OCI-LY7 (cell line): Measurements from ENCODE around the gene TMEM154. TPM values are rescaled to one million over a fixed set of nuclear protein-coding genes. Genes with fewer than 3 reads are reported as not detected.
A peak's percentile ranks its signal among the peaks of the same experiment; 100 is the strongest.
"Not testable (repeated sequence)": the region's sequence is repeated elsewhere in the genome, so short reads cannot be mapped to it uniquely, and the experiment has no call there.

Experiments
- BruUV-seq: library from RNA; stranded (reverse); fragments of 400-500 nt; replicated peaks from 2 replicates; lab custom pipeline; 2021; lab: Mats Ljungman, UMichigan
- CTCF ChIA-PET: fragments of 300-600 bp; sonication (Branson Sonifier 250); formaldehyde crosslinking; loops from one replicate; lab custom pipeline; 2022; ENCODE audit warnings: antibody characterized with exemption; ENCODE audit not compliant: unreplicated experiment; lab: Charles Lee
- POLR2A ChIA-PET: fragments of 300-600 bp; sonication (Branson Sonifier 250); formaldehyde crosslinking; loops from one replicate; lab custom pipeline; 2022; ENCODE audit warnings: antibody characterized with exemption; lab: Charles Lee
- DNase-seq: peaks from one replicate; pipeline ENCODE4 v3.0.0-alpha.2; 2015; ENCODE audit warnings: low spot score
- H2AFZ ChIP-seq: fragments of 200-600 bp; sonication (generic), shearing (Covaris generic); 2 replicates; pipeline ENCODE4 v1.6.1; 2014; ENCODE audit warnings: mild to moderate bottlenecking, antibody characterized with exemption, low read length, moderate library complexity
- H3K27ac ChIP-seq: fragments of 200-600 bp; sonication (generic); 2 replicates; pipeline ENCODE4 v1.5.1; 2014; ENCODE audit warnings: mixed run types, low read depth, mild to moderate bottlenecking, moderate library complexity, low read length, inconsistent platforms; ENCODE audit not compliant: poor library complexity, severe bottlenecking
- H3K36me3 ChIP-seq: fragments of 200-600 bp; sonication (generic); 2 replicates; pipeline ENCODE4 v1.6.1; 2014; ENCODE audit warnings: mild to moderate bottlenecking, antibody characterized with exemption, low read length, moderate library complexity, mixed read lengths; ENCODE audit not compliant: insufficient read depth
- H3K4me1 ChIP-seq: fragments of 200-600 bp; sonication (generic); 2 replicates; pipeline ENCODE4 v1.5.1; 2014; ENCODE audit warnings: mild to moderate bottlenecking, low read length; ENCODE audit not compliant: insufficient read depth, poor library complexity, severe bottlenecking
- H3K4me2 ChIP-seq: fragments of 200-600 bp; sonication (generic); 2 replicates; pipeline ENCODE4 v1.6.1; 2014; ENCODE audit warnings: mild to moderate bottlenecking, low read length
- H3K4me3 ChIP-seq: fragments of 200-600 bp; sonication (generic); 2 replicates; pipeline ENCODE4 v1.5.1; 2014; ENCODE audit warnings: mild to moderate bottlenecking, low read depth, low read length; ENCODE audit not compliant: poor library complexity, severe bottlenecking
- H3K79me2 ChIP-seq: fragments of 200-600 bp; sonication (generic); 2 replicates; pipeline ENCODE4 v1.6.1; 2016; ENCODE audit warnings: low read depth, mild to moderate bottlenecking, low read length, moderate library complexity, mixed read lengths; ENCODE audit not compliant: insufficient read depth
- H3K9me2 ChIP-seq: fragments of 200-600 bp; sonication (generic); 2 replicates; pipeline ENCODE4 v1.6.1; 2016; ENCODE audit warnings: mild to moderate bottlenecking, low read length, mixed read lengths; ENCODE audit not compliant: insufficient read depth
- H3K9me3 ChIP-seq: fragments of 200-600 bp; sonication (generic); 2 replicates; pipeline ENCODE4 v1.6.1; 2014; ENCODE audit warnings: mild to moderate bottlenecking, mixed run types, low read length, mixed read lengths
- H4K20me1 ChIP-seq: fragments of 200-600 bp; sonication (generic); 2 replicates; pipeline ENCODE4 v1.6.1; 2014; ENCODE audit warnings: mild to moderate bottlenecking, antibody characterized with exemption, low read length, moderate library complexity, mixed read lengths; ENCODE audit not compliant: insufficient read depth
- EZH2phosphoT487 ChIP-seq: fragments of 200-600 bp; sonication (generic); IDR thresholded peaks from 2 replicates; pipeline ENCODE4 v1.6.1; 2018; ENCODE audit warnings: low read depth, borderline replicate concordance, mild to moderate bottlenecking, mixed run types, antibody characterized with exemption, low read length, moderate library complexity, mixed read lengths
- intact Hi-C: fragments of 100-400 bp; cut with micrococcal nuclease; formaldehyde crosslinking; loops from one replicate; pipeline ENCODE4 v1.10.0; 2022; ENCODE audit not compliant: unreplicated experiment
- total RNA-seq, 2 experiments: library from RNA; depleted of rRNA in 1 of 2; stranded (reverse); fragments of >200 nt in 1 of 2; shearing (Covaris generic) in 1 of 2; gene quantifications; 2 replicates each; pipeline ENCODE4 v1.2.3, GENCODE V29; 2014 to 2022
- TF ChIP-seq, protein P1 (sequence below): fragments of 200-600 bp; sonication (generic); conservative IDR thresholded peaks from 2 replicates; pipeline ENCODE4 v1.5.1; 2014; ENCODE audit warnings: mild to moderate bottlenecking, antibody characterized with exemption, low read length, moderate library complexity, mixed read lengths

TMEM154 gene
- total RNA-seq, 2 experiments from 2014 or later = 17.6 to 59.6 TPM

DNA sequence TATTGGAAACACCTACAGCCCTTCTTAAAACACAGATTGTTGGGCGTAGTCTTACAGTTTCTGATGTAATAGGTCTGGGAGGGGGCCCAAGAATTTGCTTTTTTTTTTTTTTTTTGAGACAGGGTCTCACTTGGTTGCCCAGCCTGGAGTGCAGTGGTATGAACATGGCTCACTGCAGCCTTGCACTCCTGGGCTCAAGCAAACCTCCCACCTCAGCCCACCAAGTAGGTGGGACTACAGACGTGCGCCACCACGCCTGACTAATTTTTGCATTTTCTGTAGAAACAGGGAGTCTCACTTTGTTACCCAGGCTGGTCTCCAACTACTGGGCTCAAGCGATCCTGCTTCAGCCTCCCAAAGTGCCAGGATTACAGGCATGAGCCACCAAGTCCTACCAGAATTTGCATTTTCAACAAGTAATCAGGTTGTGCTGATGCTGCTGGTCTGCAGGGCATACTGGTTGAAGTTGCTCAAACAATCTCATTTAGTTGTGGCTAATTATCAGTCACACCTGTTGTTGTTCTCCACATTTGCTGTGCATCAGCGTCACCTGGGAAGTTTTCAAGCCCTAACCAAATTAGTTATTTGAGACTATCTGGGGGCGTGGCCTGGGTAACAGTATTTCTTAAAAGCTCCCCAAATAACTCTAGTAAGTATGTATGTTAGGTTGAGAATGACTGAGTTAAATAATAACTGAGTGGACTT, 14.0 kb downstream of the TMEM154 start:
- H3K9me3 ChIP-seq = no peaks in the 10 kb centered on the region
- ChIA-PET CTCF (interaction anchor here (0.8 to 1.3 kb wide), 2 partner anchors 16 to 20 kb away, joined by 3 to 4 read pairs; no protein-coding TSS in a partner anchor), POLR2A (interaction anchor here (0.6 to 6.7 kb wide), 14 partner anchors 9 to 773 kb away, joined by 3 to 183 read pairs (median 4); partner anchors contain the start of genes FBXW7 and TMEM154)
- peak overlapping the region; percentile 97 for H3K4me2 ChIP-seq
- no peaks in the 10 kb centered on the region for H3K36me3 ChIP-seq
- BruUV-seq = no TSS peak
- H3K4me3 ChIP-seq = peak overlapping the region; percentile 78
- TF ChIP-seq EZH2phosphoT487 = no peak
- TF ChIP-seq, protein P1, sequence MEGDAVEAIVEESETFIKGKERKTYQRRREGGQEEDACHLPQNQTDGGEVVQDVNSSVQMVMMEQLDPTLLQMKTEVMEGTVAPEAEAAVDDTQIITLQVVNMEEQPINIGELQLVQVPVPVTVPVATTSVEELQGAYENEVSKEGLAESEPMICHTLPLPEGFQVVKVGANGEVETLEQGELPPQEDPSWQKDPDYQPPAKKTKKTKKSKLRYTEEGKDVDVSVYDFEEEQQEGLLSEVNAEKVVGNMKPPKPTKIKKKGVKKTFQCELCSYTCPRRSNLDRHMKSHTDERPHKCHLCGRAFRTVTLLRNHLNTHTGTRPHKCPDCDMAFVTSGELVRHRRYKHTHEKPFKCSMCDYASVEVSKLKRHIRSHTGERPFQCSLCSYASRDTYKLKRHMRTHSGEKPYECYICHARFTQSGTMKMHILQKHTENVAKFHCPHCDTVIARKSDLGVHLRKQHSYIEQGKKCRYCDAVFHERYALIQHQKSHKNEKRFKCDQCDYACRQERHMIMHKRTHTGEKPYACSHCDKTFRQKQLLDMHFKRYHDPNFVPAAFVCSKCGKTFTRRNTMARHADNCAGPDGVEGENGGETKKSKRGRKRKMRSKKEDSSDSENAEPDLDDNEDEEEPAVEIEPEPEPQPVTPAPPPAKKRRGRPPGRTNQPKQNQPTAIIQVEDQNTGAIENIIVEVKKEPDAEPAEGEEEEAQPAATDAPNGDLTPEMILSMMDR = no peak; the same call in 1 of the 2 replicates
- intact Hi-C loops = loop anchor here (1.0 to 5.0 kb wide), 2 partner anchors 114 to 204 kb away; no protein-coding TSS in a partner anchor
- H3K4me1 ChIP-seq = peaks cover 86% of the 10 kb centered on the region
- no peaks in the 10 kb centered on the region for H4K20me1 ChIP-seq
- H3K79me2 ChIP-seq = peaks cover 75% of the 10 kb centered on the region
- peak overlapping the region; percentile 98 for H3K27ac ChIP-seq
- DNase-seq = peak; percentile 93
- H2AFZ ChIP-seq = peak overlapping the region; percentile 4; the same call in 1 of the 2 replicates
- no peaks in the 10 kb centered on the region for H3K9me2 ChIP-seq

DNA sequence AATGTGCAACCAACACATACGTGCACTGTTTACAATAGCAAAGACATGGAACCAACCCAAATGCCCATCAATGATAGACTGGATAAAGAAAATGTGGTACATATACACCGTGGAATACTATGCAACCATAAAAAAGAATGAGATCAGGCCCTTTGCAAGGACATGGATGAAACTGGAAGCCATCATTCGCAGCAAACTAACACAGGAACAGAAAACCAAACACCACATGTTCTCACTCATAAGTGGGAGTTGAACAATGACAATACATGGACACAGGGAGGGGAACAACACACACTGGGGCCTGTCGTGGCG, 15.8 kb downstream of the TMEM154 start:
- H3K36me3 ChIP-seq, DNase-seq, BruUV-seq, CTCF ChIA-PET, H4K20me1 ChIP-seq, H2AFZ ChIP-seq, H3K9me2 ChIP-seq, H3K9me3 ChIP-seq: not testable (repeated sequence)
- Histone ChIP-seq H3K4me3 (peak overlapping the region; percentile 78), H3K4me1 (peaks cover 86% of the 10 kb centered on the region), H3K4me2 (peak overlapping the region; percentile 97), H3K27ac (peak overlapping the region; percentile 98), H3K79me2 (peaks cover 73% of the 10 kb centered on the region)
- intact Hi-C loops = loop anchor here (5.0 kb wide), 1 partner anchor 773 kb away; no protein-coding TSS in a partner anchor
- POLR2A ChIA-PET = interaction anchor here (0.6 to 6.7 kb wide), 14 partner anchors 9 to 685 kb away, joined by 3 to 183 read pairs (median 6); partner anchors contain the start of genes FBXW7 and TMEM154

DNA sequence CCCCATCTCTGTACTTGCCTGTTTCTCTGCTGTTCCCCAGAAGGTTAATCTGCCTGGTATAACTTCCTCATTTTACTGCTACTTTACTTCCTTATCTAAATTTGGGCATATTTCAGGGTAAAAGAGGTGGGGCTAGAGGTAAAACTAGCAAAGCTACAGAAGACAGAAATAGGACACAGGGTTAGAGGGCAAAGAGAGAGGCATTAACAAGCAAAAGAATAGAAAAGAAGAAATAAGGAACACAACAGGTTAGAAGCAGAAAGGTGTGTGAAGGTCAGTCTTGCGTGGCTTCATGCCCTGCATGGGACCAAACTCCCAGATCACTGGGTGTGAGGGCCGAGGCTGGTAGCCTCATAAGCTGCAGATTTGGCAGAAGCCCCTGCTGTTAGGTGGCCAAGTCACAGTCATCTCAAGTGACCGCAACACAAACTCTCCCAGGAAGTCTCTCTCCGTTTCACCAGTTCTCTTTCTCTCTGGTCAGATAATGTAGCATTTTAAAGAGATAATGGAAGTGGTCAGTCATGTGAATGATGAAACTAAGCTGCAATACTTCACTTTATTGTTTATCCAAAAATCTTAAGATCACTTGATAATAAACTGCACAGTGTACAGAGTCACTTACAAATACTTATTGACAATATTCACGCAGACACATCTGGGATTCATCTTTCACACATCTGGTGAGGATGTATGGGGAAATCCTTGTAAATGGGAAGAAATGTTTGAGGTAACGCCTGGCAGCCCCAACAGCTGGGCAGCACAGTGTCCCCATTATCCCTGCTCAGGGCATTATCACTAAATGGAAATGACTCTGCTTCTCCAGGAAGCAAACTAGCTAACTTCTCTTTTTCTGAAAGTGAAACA, 16.4 kb downstream of the TMEM154 start:
- DNase-seq = peak; percentile 90
- intact Hi-C loops = loop anchor here (1.0 to 5.0 kb wide), 3 partner anchors 18 to 774 kb away; partner anchors contain the start of gene FBXW7
- CTCF ChIA-PET = interaction anchor here (0.7 kb wide), 1 partner anchor 120 kb away, joined by 3 read pairs; no protein-coding TSS in a partner anchor
- TF ChIP-seq, protein P1 = no peak
- TF ChIP-seq EZH2phosphoT487 = no peak
- peak overlapping the region; percentile 98 for H3K27ac ChIP-seq
- H3K79me2 ChIP-seq = peaks cover 73% of the 10 kb centered on the region; the same call in 1 of the 2 replicates
- BruUV-seq = no TSS peak
- H3K9me2 ChIP-seq = no peaks in the 10 kb centered on the region
- POLR2A ChIA-PET = interaction anchor here (0.6 to 6.7 kb wide), 17 partner anchors 6 to 685 kb away, joined by 3 to 183 read pairs (median 6); partner anchors contain the start of genes FBXW7 and TMEM154
- peaks cover 86% of the 10 kb centered on the region for H3K4me1 ChIP-seq
- H2AFZ ChIP-seq = peak overlapping the region; percentile 8; the same call in 1 of the 2 replicates
- H3K36me3 ChIP-seq = peaks cover 8% of the 10 kb centered on the region
- peak overlapping the region; percentile 78 for H3K4me3 ChIP-seq
- H4K20me1 ChIP-seq = no peaks in the 10 kb centered on the region
- peaks cover 8% of the 10 kb centered on the region for H3K9me3 ChIP-seq
- peak overlapping the region; percentile 97 for H3K4me2 ChIP-seq
